G401.6 (cell line): Measurements from ENCODE around the gene DPM2.

ENCODE experiments used
- FAIRE-seq: peaks from 2 replicates; lab custom pipeline; 2012; peaks lifted over from hg19 to GRCh38; lab: Jason Lieb, UNC

The DPM2 gene

DNA sequence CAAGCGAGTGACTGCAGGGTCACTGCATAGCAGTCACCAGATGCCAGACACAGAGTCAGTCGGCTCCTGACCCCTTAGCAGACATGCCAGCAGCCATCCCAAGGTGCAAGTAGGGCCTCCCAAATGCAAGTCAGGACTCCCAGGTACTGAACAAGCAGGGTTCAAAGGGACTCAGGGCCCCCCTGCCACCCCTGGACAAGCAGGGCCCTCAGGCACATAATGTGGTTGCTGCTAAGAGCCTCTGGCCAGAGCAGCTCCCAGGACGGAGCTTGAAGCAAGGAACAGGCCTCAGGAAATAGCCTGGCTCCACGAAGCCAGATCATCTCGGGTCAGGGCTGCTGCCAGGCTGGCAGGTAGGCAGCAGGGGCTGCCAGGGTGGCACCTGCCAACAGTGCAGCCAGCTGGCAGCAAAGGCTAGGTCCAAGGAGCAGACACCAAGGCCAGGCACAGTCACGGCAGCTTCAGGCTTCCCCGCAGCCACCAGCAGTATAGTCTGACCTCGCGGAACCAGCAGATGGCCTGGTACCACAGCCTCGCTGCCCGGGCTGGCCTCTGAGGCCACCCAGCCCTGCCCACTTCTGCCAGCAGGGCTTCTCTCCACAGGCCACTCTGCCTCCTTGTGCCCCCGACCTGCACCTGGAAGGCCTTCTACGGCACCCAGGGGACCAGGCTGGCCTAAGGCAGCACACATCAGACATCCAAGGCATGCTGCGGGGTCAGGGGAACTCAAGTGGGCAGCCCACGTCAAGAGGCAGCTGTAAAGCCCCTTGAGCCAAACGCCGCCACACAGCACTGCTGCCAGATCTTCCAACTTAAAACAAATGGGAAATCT is 35.7 kb upstream of the DPM2 start:
- no peak for FAIRE-seq

DNA sequence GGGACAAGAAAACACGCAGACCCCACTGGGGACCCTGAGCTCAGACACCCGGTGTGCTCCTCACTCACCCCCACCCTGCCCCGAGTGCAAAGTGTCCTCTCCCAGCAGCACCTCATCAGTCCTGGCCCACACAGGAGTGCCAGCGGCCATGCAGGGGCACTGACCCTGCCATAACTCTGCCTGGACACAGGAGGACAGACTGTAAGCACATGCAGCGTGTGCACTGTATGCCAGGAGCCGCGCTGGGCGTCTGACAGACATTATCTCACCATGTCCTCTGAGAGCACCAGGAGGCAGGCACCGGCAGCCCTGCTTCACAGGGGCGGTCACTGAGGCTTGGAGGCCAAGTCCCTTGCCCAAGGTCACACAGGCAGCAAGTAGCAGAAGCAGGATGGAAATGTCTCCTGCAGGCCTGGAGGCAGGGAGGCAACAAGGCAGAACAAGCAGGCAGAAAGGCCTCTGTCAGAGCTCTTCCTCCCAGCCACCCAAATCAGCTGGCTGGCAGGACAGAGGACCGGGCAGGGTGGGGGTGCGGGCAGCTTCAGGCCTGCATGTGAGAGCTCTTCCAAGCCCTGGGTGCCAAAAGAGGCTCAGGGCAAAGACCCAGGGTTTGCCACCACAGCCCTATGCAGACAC is 34.7 kb upstream of the DPM2 start:
- FAIRE-seq = no peak

DNA sequence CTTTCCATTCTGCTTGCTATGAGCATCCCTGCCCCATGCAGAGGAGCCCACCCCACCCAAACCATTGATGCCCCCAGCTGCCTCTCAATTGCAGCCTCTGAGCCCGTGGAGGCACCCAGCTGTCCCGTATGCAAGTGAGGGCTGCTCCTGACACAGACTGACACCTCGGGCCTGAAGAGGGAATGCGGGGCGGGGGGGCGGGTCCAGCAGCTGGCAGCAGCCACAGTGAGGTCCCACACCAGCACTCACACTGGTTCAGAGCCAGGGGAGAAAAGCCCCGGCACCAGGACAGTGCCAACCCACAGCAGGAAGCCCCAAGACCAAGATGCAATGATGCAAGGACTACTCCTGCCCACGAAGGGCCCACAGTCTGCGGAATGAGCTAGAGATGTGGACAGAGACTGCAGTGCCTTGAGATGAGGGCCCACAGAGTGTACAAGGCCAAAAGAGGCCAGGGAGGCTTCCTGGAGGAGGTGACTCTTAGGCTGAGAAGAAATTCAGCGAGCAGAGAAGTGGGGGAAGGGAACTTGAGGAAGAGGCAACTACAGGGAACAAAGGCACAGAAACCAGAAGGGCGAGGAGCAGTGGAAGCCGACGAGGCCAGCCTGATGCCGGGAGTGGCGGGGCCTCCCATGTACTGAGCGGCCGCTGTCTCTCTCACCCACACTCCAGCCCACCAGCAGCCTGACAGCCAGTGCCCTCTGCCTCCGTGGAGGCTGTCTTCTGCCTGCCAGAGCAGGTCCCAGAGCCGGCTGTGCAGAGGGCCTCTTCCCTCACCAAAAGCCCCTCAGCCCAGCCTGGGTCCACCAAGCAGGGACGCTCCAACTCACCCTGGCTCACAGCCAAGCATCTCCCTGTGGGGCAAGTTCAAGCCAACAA is 33.9 kb upstream of the DPM2 start:
- no peak for FAIRE-seq

DNA sequence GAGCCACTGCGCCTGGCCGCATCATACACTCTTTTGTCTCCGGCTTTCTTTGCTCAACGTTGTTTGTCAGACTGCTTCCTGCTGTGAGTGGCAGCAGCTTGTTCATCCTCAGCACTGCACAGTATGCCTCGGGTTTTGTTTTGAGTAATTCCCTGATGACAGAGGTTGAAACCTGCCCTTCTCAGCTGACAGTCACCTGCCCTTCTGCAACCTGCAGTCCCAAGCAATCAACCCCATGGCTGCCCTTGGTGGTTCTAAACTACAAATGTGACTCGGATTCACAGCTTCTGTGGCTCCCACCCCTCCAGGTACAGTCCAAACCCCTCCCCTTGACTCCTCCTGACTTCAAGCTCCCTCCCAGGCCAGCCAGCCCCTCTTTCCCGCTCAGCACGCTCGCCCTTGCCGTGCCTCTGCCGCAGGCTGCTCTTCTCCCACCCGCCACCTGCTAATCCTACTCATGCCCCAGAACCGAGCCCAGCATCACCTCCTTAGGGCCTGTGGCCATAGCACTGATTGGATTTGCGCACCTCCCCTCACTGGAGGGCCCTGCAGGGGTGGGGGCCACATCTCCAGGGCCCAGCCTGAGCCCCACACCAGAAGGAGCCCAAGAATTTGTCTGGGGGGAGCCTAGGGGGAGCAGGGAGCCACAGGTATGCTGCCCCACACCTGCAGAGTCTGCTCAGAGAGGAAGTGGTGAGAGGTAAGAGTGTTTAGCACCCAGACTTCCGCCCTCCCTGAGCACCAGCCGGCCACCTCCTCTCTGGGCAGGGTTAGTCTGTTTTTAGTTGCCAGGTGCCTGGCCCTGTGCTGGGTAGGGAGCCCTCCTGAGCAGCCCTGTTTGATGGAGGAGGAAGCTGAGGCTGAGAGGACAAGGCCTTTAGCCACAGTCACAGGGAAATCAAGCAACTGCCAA is 33.0 kb upstream of the DPM2 start:
- no peak for FAIRE-seq

DNA sequence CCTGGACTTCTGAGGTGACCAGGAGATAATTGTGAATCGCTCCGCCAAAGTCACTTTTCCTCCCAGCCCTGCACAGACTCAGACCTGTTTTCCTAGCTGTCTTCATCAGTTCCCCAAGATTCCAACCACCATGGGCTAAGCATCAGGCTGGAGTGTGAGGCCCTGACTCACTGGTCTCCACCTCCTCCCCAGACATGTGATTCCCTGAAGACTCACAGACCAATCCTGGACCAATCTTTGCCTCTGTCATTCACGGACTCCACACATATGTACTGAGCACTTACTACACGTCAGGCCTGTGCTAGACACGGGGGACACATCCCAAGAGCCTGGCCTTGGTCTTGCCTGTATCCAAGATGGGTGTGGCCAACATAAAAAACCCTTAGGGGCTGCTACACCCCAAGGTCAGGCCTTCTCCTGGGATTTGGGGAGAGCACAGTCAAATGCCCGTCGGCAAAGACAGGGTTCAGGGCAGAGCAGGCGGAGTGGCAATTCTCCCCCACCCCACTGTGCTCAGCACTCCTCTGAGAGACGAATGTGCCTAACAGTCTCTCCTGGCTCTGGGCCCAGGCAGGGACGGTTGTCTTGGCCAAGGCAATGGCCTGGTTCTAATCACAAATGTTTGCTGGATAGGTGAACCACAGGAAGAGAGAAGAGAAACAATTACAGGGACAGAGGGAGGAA is 31.2 kb upstream of the DPM2 start:
- FAIRE-seq = no peak

DNA sequence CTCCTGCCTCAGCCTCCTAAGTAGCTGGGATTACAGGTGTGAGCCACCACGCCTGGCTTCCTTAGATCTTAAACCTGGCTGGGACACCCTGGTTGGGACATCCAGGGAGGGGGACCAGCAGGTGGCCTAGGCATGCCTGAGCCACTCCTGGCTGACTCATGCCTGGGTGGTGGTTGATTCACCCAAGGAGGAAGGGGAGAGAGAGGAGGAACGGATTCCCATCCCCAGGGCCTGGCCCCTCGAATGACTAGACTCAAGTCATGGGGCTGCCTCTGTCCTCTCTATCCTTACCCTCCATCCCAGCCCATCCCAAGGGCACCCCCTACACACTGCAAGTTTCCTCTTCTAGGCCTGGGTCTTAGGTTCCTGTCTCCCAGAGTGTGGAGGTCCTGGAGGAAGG is 30.4 kb upstream of the DPM2 start:
- no peak for FAIRE-seq

DNA sequence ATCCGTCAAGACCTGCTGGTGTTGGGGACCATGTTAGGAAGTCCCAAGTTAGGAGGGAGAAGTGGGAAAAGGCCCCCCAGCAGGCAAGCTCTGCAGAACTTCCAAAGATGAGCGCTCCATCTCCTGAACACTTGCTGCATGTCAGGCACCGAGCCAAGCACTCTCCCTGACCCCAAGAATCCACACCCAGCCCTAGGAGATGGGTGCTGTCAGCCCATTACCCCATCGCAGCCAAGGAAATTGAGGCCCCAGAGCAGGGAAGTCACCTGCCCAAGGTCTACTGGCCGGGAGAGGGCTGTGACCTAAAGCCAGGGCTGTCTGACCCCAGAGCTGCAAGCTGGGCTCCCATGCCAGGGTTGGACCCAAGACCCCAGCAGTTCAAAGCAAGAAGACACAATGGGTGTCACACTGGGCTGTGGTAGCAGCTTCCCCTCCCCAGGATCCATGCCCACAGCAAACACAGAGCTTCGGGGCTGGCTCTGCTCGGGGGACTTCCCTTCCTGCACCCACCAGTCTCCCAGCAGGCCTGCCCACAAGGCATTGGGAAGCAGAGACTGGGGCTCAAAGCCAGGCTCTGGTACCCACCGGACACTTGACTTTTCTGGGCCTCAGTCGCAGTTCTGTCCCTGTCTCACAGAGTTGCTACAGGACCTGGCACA is 29.6 kb upstream of the DPM2 start:
- no peak for FAIRE-seq

DNA sequence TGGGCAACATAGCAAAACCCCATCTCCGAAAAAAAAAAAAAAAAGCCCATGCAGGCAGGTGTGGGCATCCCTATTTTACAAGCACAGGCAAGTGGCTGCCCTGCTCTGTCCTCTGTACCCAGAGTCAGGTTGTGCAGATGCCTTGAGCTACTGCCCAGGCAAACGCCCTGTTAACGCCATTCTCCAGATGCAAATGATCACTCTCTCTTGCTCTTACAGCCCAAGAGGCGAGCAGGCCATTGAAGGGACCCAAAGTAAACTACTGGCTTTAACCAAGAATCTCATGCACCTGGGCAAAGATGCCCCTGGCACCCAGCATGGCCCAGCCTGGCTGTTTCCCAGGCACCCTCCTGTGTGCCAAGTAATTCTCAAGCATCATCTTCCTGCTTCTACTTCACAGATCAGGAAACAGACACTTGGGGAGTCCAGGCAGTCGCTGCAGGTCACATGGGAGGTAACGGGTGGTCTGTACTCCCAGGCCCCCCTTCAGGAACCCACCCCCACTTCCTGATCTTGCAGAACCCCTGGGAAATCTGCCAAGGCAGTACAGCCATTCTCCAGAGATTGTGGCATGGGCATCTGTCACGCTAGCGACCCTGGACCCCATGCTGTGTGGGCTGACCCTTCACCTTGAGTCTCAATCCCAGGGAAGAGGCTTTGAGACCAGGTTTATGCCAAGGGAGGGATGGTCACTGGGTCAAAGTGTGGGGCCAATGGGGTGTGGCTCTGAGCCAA is 28.9 kb upstream of the DPM2 start:
- no peak for FAIRE-seq

DNA sequence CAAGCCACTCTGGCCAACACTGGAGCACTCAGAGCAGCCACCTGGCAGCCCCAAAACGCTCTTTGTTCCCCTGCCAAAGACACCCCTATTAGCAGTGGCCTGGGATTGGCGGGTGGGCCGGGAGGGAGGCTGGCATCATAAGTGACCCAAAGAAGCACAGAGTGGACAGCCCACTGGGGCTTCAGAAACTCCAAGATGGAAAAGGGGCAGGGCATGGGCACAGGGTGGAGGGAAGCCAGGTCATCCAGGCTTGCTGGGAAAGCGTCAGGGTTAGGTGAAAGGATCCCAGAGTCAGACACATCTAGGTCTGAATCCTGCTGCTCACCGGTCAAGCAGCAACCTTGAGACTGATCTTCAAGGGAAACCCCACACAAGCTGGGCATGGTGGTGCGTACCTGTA is 28.3 kb upstream of the DPM2 start:
- FAIRE-seq = no peak

DNA sequence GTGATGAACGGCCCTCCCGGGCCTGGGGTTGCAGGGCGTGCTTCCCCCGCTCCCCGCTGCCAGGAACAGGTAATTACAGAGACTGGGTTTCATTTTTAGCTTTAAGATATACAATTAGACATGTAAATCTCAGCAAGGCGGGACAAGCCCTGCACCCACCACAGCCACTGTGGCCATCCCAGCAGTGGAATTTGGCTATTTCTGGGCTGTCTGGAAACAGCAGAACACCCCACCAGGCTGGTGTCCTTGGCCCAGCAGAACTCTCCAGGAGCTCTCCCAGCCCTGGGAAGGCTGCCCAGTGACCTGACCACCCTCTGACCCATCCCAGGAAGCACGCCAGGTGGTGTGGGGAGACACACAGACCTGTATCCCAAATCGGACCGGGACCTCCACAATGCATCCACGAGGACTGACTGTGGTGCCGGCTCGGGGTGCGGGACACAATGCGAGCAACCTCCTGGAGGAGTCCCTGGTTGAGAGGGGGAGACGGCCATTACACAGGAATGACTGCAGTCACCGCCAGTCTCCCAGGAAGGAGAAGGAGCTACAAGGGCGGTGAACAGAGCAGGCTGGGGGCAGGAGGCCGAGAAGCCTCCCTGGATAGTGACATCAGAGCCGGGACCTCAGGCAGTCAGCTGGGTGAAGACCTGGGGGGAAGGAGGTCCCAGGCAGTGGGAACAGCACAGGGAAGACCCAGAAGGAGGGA is 25.9 kb upstream of the DPM2 start:
- FAIRE-seq = no peak

DNA sequence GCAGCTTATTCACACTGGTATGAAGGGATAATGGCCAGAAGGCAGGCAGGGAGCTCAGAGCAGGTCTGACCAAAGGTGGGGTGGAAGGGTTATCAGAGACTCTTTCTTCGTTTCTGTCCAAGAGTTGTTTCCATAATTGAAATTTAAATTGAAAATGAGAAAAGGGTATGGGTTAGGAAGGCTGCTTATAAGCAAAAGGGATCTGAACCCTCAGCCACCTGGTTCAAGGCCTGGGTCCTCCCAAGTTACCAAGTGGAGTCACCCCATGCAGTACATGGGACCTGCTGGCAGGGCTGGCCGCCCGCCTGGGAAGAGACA is 25.3 kb upstream of the DPM2 start:
- FAIRE-seq = no peak

DNA sequence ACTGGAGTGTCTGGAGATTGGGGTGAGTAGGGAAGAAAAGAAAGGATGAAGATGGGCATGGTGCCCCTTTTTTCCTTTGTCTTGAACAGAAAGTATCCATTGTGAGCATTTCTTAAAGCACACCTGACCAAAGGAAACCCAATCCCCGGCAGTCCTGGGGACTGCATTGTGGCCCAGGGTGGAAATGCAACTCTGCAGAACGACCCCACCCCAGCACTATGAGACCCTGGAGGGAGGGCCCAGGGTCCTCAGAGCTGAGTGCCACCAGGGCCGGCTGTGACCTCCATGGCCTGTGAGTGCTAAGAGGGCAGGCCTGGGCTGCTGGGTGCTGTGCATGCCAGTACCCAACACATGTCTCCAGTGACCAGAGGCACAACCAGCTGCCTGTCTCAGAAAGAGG is 24.6 kb upstream of the DPM2 start:
- no peak for FAIRE-seq

DNA sequence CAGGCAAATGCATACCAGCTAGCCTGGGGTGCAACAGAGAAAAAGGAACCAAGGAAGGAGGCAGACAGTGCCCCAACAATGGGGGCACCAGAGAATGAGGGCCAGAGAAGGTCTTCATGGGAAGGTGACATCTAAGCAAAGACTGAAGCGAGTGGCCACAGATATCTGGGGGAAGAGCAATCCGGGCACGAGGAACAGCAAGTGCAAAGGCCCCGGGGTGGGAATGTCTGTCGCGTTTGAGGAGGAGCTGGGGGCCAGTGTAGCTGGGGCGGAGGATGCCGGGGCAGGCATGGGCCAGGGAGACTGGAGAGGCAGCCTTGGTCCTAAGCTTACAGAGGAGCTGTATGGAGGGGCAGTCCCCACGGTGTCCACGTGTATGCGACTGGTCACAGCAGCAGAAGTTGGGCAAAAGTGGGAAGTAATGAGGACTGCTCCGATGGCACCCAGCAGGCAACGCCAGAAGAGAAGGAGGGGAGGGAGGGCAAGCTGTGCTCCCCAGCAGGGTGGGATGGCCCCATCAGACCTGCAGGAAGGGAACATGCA is 24.0 kb upstream of the DPM2 start:
- FAIRE-seq = no peak

DNA sequence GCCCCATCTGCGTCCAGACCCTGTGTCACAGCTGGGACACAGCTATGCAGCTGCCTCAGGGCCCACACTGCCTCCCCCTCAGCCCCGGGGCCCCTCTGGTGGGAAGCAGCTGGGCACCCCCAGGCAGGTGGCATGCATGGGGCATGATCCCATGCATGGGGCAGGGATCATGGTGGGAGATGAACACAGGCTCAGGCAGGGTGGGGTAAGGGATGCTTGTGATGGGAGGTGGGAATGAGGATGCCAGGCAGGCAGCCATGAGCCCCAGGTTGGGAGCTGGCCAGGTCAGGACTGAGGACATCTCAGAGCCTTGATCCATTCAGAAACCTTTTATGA is 23.5 kb upstream of the DPM2 start:
- FAIRE-seq = no peak

DNA sequence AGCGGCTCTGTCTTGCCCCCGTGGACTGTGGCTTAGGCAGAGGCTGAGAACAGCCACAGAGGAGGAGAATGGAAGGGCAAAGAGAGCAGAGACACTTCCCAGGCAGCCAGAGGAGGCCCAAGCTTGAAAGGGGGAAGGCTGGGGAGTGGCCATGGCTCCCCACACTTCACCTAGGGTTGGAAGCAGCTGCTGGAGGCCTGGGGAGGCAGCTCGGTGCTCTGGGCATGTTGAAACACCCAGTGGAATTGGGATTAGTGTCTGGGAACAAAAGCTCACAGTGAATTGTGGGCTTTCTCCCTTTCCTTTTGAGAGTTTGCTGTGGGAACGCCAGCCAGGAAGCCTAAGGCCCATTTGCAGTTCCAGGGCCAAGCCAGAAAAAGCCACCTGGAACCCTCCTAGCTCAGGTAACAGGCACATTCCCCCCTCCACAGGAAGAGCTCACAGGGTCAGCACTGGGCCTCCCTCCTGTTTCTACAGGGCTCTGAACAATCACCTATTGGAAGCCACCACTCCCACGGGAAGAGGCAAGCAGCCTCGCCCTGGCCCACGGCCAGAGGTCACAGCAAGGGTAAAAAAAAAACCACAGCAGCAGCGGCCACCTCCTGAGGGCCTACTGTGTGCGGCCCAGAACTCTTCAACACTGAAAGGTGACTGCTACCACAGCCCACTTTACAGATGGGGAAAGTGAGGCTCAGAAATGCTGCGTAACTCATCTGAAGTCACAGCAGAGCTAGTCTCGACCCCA is 22.9 kb upstream of the DPM2 start:
- FAIRE-seq = no peak

DNA sequence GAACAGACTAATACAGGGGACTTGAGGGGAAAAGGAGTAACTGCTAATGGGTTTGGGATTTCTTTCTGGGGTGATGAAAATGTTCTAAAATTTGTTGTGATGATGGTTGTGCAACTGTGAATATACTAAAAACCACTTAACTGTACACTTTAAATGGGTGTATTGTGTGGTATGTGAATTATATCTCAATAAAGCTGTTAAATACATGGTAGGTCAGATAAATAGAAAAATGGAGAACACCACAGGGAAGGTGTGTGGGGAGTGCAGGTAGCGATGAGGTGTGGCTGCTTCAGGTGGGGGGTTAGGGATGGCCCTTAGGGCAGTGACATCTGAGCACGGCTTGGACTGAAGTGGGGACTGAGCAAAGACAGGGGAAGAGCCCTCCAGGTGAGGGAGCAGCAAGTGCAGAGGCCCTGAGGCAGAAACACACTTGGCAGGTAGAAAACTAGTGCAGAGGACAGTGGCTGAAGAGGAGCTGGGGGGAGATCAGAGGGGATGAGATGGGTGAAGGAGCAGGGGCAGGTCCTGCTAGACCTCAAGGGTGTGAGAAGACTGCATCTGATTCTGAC is 22.3 kb upstream of the DPM2 start:
- no peak for FAIRE-seq

DNA sequence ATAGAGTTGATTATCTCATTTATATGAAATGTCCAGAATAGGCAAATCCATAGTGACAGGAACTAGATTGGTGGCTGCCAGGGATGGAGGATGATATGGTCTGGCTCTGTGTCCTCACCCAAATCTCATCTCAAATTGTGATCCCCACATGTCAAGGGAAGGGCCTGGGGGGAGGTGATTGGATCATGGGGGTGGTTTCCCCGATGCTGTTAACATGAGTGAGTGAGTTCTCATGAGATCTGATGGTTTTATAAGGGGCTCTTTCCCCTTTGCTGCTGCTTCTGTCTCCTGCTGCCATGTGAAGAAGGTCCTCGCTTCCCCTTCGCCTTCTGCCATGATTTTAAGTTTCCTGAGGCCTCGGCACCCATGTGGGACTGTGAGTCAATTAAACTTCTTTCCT is 21.7 kb upstream of the DPM2 start:
- no peak for FAIRE-seq

DNA sequence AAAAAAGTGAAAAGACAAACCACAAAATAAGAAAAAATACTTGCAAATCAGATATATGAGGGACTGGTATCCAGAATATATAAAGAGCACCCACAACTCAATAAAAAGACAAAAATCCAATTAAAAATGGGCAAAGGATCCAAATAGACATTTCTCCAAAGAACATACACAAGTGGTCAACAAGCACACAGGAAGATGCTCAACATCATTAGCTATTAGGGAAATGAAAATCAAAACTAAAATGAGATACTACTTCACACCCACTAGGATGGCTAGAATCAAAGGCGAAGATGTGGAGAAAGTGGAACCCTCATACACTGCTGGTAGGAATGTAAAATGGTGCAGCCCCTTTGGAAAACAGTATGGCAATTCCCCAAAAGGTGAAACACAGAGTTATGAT is 21.1 kb upstream of the DPM2 start:
- no peak for FAIRE-seq
